Liver (tissue), 9 donors: ENCODE data around the gene ITGB3. TPM values are rescaled to one million over a fixed set of nuclear protein-coding genes. Genes with fewer than 3 reads are reported as not detected.

ENCODE experiments used
- DNase-seq: peaks from one replicate; pipeline ENCODE4 v3.0.0-alpha.2; 2017; ENCODE audit warnings: low spot score
- H3K27ac ChIP-seq, 2 donors: one replicate each; pipeline ENCODE4 v1.7.0; 2013; ENCODE audit warnings: inconsistent platforms in 2 of 2, low read length in 2 of 2, control low read depth in 1 of 2, low read depth in 1 of 2, mild to moderate bottlenecking in 1 of 2
- H3K27me3 ChIP-seq, 4 donors: one replicate each; pipeline versions ENCODE4 v1.6.1 to v1.7.0; 2013; ENCODE audit warnings: low read length in 3 of 4, inconsistent platforms in 1 of 4, mild to moderate bottlenecking in 1 of 4, moderate library complexity in 1 of 4; ENCODE audit not compliant: control insufficient read depth in 4 of 4, insufficient read depth in 4 of 4
- H3K36me3 ChIP-seq, 4 donors: one replicate each; pipeline versions ENCODE4 v1.6.1 to v1.7.0; 2013; ENCODE audit warnings: low read length in 3 of 4, mild to moderate bottlenecking in 3 of 4, low read depth in 1 of 4, moderate library complexity in 1 of 4; ENCODE audit not compliant: control insufficient read depth in 4 of 4, insufficient read depth in 3 of 4
- H3K4me1 ChIP-seq, 4 donors: one replicate each; pipeline versions ENCODE4 v1.6.1 to v1.7.0; 2013; ENCODE audit warnings: low read length in 3 of 4, mild to moderate bottlenecking in 3 of 4, moderate library complexity in 1 of 4; ENCODE audit not compliant: control insufficient read depth in 4 of 4, insufficient read depth in 4 of 4
- H3K4me3 ChIP-seq, 3 donors: one replicate each; pipeline versions ENCODE4 v1.6.1 to v1.7.0; 2013; ENCODE audit warnings: low read length in 3 of 3, control low read depth in 1 of 3, low read depth in 1 of 3, mild to moderate bottlenecking in 1 of 3
- H3K9ac ChIP-seq, 2 donors: one replicate each; pipeline ENCODE4 v1.7.0; 2013; ENCODE audit warnings: low read length in 2 of 2, mild to moderate bottlenecking in 2 of 2, moderate library complexity in 2 of 2, control low read depth in 1 of 2, low read depth in 1 of 2
- H3K9me3 ChIP-seq, 4 donors: one replicate each; pipeline versions ENCODE4 v1.6.1 to v1.7.0; 2013; ENCODE audit warnings: low read length in 3 of 4; ENCODE audit not compliant: control insufficient read depth in 4 of 4
- FOXA2 ChIP-seq: IDR thresholded peaks from 2 replicates; pipeline ENCODE4 v1.6.1; 2016; ENCODE audit warnings: antibody characterized with exemption
- HNF4A ChIP-seq, 2 donors: conservative IDR thresholded peaks; 2 replicates each; pipeline ENCODE4 v1.6.1; 2016; ENCODE audit warnings: antibody characterized with exemption in 2 of 2, mild to moderate bottlenecking in 2 of 2
- HNF4G ChIP-seq: IDR thresholded peaks from 2 replicates; pipeline ENCODE4 v1.6.1; 2016; ENCODE audit warnings: antibody characterized with exemption
- MAX ChIP-seq: IDR thresholded peaks from 2 replicates; pipeline ENCODE4 v1.6.1; 2016; ENCODE audit warnings: antibody characterized with exemption
- NR2F2 ChIP-seq: IDR thresholded peaks from 2 replicates; pipeline ENCODE4 v1.6.1; 2016; ENCODE audit warnings: antibody characterized with exemption
- RAD21 ChIP-seq, 2 donors: IDR thresholded peaks; 2 replicates each; pipeline ENCODE4 v1.6.1; 2016; ENCODE audit warnings: antibody characterized with exemption in 2 of 2, mild to moderate bottlenecking in 2 of 2
- RXRA ChIP-seq, 2 donors: IDR thresholded peaks; 2 replicates each; pipeline ENCODE4 v1.6.1; 2017 to 2018; ENCODE audit warnings: antibody characterized with exemption in 2 of 2, mild to moderate bottlenecking in 1 of 2
- SP1 ChIP-seq: IDR thresholded peaks from 2 replicates; pipeline ENCODE4 v1.6.1; 2018; ENCODE audit warnings: antibody characterized with exemption, mild to moderate bottlenecking
- TAF1 ChIP-seq: conservative IDR thresholded peaks from 2 replicates; pipeline ENCODE4 v1.6.1; 2016; ENCODE audit warnings: antibody characterized with exemption, mild to moderate bottlenecking
- YY1 ChIP-seq: IDR thresholded peaks from 2 replicates; pipeline ENCODE4 v1.6.1; 2016; ENCODE audit warnings: antibody characterized with exemption, mild to moderate bottlenecking
- ZBTB33 ChIP-seq: IDR thresholded peaks from 2 replicates; pipeline ENCODE4 v1.6.1; 2016; ENCODE audit warnings: antibody characterized with exemption
- WGBS: extraction: QIAGEN DNeasy Blood & Tissue Kit; methylation state at CpG from one replicate; pipeline ENCODE4 v1.1.7; 2013; 5-methylcytosine and 5-hydroxymethylcytosine counted together
- polyA plus RNA-seq, 2 donors: library from polyadenylated mRNA; stranded (reverse) in 1 of 2; unstranded in 1 of 2; fragments of 200-250 nt in 1 of 2; fragments of >200 nt in 1 of 2; fragmentation: Nextera tagmentation in 1 of 2; extraction: Ambion mirVana in 1 of 2; gene quantifications; one replicate each; pipeline versions ENCODE4 v1.2.1 to v1.2.3, GENCODE V29; 2013 to 2015
- total RNA-seq, 2 donors: library from RNA; depleted of rRNA; stranded (reverse); fragments of >200 nt; gene quantifications; one replicate each; pipeline ENCODE4 v1.2.3, GENCODE V29; 2014
- TF ChIP-seq, protein P1 (sequence below): IDR thresholded peaks from 2 replicates; pipeline ENCODE4 v1.6.1; 2016; ENCODE audit warnings: antibody characterized with exemption, mild to moderate bottlenecking
- TF ChIP-seq, protein P2 (sequence below): fragments of 150-350 bp; IDR thresholded peaks from 2 replicates; pipeline ENCODE4 v1.5.1; 2017; ENCODE audit warnings: improper control_type of control experiment, low read depth, low read length; ENCODE audit not compliant: missing input control
- TF ChIP-seq, protein P3 (sequence below): IDR thresholded peaks from 2 replicates; pipeline ENCODE4 v1.6.1; 2016; ENCODE audit warnings: antibody characterized with exemption
- donor health status: healthy.
- donor health status: healthy.
- donor health status: healthy.
- donor health status: healthy.
- donor health status: healthy.

Gene ITGB3
- total and polyA plus RNA-seq, 4 donors: 0.47 to 33.4 (median 3.8) TPM

GRCh38 chr17:47275245-47275984, 21.8 kb downstream of the ITGB3 start:
- Histone ChIP-seq H3K4me1 (peaks cover 5 to 22% (median 13%) of the 10 kb centered on the region in 4 donors), H3K36me3 (no peaks in the 10 kb centered on the region), H3K27ac (peak overlapping the region; percentile 26 to 39), H3K9ac (no peak overlapping the region), H3K4me3 (no peak overlapping the region), H3K9me3 (no peaks in the 10 kb centered on the region), H3K27me3 (no peaks in the 10 kb centered on the region)
- TF ChIP-seq HNF4G (no peak), FOXA2 (no peak), YY1 (peak; percentile 36), NR2F2 (peak; percentile 14), ZBTB33 (no peak), RXRA (IDR thresholded peaks at IDR 0.05) (peak; percentile 46 to 51), RAD21 (IDR thresholded peaks at IDR 0.05) (peak in 1 of 2 donors; percentile 47), SP1 (peak; percentile 40)
- TF ChIP-seq, protein P1, sequence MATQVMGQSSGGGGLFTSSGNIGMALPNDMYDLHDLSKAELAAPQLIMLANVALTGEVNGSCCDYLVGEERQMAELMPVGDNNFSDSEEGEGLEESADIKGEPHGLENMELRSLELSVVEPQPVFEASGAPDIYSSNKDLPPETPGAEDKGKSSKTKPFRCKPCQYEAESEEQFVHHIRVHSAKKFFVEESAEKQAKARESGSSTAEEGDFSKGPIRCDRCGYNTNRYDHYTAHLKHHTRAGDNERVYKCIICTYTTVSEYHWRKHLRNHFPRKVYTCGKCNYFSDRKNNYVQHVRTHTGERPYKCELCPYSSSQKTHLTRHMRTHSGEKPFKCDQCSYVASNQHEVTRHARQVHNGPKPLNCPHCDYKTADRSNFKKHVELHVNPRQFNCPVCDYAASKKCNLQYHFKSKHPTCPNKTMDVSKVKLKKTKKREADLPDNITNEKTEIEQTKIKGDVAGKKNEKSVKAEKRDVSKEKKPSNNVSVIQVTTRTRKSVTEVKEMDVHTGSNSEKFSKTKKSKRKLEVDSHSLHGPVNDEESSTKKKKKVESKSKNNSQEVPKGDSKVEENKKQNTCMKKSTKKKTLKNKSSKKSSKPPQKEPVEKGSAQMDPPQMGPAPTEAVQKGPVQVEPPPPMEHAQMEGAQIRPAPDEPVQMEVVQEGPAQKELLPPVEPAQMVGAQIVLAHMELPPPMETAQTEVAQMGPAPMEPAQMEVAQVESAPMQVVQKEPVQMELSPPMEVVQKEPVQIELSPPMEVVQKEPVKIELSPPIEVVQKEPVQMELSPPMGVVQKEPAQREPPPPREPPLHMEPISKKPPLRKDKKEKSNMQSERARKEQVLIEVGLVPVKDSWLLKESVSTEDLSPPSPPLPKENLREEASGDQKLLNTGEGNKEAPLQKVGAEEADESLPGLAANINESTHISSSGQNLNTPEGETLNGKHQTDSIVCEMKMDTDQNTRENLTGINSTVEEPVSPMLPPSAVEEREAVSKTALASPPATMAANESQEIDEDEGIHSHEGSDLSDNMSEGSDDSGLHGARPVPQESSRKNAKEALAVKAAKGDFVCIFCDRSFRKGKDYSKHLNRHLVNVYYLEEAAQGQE: peak; percentile 36
- TF ChIP-seq, protein P2, sequence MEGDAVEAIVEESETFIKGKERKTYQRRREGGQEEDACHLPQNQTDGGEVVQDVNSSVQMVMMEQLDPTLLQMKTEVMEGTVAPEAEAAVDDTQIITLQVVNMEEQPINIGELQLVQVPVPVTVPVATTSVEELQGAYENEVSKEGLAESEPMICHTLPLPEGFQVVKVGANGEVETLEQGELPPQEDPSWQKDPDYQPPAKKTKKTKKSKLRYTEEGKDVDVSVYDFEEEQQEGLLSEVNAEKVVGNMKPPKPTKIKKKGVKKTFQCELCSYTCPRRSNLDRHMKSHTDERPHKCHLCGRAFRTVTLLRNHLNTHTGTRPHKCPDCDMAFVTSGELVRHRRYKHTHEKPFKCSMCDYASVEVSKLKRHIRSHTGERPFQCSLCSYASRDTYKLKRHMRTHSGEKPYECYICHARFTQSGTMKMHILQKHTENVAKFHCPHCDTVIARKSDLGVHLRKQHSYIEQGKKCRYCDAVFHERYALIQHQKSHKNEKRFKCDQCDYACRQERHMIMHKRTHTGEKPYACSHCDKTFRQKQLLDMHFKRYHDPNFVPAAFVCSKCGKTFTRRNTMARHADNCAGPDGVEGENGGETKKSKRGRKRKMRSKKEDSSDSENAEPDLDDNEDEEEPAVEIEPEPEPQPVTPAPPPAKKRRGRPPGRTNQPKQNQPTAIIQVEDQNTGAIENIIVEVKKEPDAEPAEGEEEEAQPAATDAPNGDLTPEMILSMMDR: no peak
- TF ChIP-seq, protein P3, sequence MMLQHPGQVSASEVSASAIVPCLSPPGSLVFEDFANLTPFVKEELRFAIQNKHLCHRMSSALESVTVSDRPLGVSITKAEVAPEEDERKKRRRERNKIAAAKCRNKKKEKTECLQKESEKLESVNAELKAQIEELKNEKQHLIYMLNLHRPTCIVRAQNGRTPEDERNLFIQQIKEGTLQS: no peak
- WGBS: 39% methylated on average over 13 of the region's 13 CpGs
- peak; percentile 81 for DNase-seq

DNA sequence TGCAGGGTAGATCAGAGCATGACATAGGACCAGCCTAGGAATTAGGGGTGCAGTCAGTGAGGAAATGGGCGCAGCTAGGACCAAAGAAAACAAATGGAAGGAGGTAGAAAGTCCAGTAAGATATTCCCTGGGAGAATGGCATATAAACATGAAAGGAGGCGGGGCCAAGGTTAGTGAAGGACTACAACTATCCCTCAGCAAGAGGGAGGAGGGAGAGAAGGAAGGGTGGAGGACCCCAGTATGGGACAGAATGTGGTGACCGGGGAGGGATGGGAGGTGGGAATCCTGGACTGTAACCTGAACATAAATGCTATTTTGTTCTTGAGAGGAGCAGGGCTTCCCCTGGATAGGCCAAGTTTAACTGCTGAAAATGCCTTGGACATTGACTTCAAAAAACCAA, 22.8 kb downstream of the ITGB3 start:
- H3K4me1 ChIP-seq: peaks cover 5 to 22% (median 13%) of the 10 kb centered on the region in 4 donors
- no peaks in the 10 kb centered on the region for H3K9me3 ChIP-seq
- H3K4me3 ChIP-seq: no peak overlapping the region
- no peaks in the 10 kb centered on the region for H3K36me3 ChIP-seq
- H3K27me3 ChIP-seq: no peaks in the 10 kb centered on the region
- H3K9ac ChIP-seq: no peak overlapping the region
- DNase-seq: no peak
- WGBS: 95% methylated on average over 3 of the region's 3 CpGs
- H3K27ac ChIP-seq: peak overlapping the region in 1 of 2 donors; percentile 23
- no peak for TF ChIP-seq YY1
- TF ChIP-seq MAX: no peak
- no peak for TF ChIP-seq TAF1
- no peak for TF ChIP-seq RAD21 (IDR thresholded peaks at IDR 0.05)
- TF ChIP-seq FOXA2: no peak
- TF ChIP-seq ZBTB33: no peak
- TF ChIP-seq HNF4A (conservative IDR thresholded peaks at IDR 0.05): no peak
- TF ChIP-seq, protein P2: no peak
